ENCODE data around the gene FOLR2.
"Not testable (repeated sequence)": the region's sequence is repeated elsewhere in the genome, so short reads cannot be mapped to it uniquely, and the experiment has no call there.

FOLR2 gene

GRCh38 chr11:72260574-72260973, 44.0 kb downstream of the FOLR2 start:
- H3F3A ChIP-seq (ENCODE audit: insufficient read depth, low read length) = no peaks in the 10 kb centered on the region
- H3K27me3 ChIP-seq (ENCODE audit: insufficient read depth, low read length) = no peaks in the 10 kb centered on the region
- no peaks in the 10 kb centered on the region for H3K4me1 ChIP-seq (ENCODE audit: insufficient read depth, low read length, severe bottlenecking)
- no peak overlapping the region for H3K4me2 ChIP-seq (ENCODE audit: low read length)
- H3K9me2 ChIP-seq (ENCODE audit: low read depth, low read length) = no peaks in the 10 kb centered on the region
- no peak overlapping the region for H3K9ac ChIP-seq (ENCODE audit: low read length)
- no peaks in the 10 kb centered on the region for H3K9me3 ChIP-seq (ENCODE audit: low read length)
- TF ChIP-seq CTCF (IDR thresholded peaks at IDR 0.05; ENCODE audit: low read length) (no peak), EZH2 (IDR thresholded peaks at IDR 0.05; ENCODE audit: borderline replicate concordance, low read length) (no peak)
- no peak overlapping the region for H3K27ac ChIP-seq (ENCODE audit: low read depth, low read length, poor library complexity, severe bottlenecking)
- no peak overlapping the region for H2AFZ ChIP-seq (ENCODE audit: low read length)
- H3K36me3 ChIP-seq (ENCODE audit: insufficient read depth, low read length) = no peaks in the 10 kb centered on the region
- H3K4me3 ChIP-seq (ENCODE audit: low read depth, low read length, poor library complexity, severe bottlenecking) = no peak overlapping the region
- no peaks in the 10 kb centered on the region for H4K20me1 ChIP-seq (ENCODE audit: insufficient read depth, low read length)
- H3K79me2 ChIP-seq (ENCODE audit: insufficient read depth, low read length) = no peaks in the 10 kb centered on the region

- H3K9me3 ChIP-seq (ENCODE audit: low read length) = no peaks in the 10 kb centered on the region
- H3K27ac ChIP-seq (ENCODE audit: low read depth, low read length, poor library complexity, severe bottlenecking) = no peak overlapping the region
- no peak overlapping the region for H3K4me2 ChIP-seq (ENCODE audit: low read length)
- H3K4me3 ChIP-seq (ENCODE audit: low read depth, low read length, poor library complexity, severe bottlenecking) = no peak overlapping the region
- H2AFZ ChIP-seq (ENCODE audit: low read length) = no peak overlapping the region
- no peaks in the 10 kb centered on the region for H3K27me3 ChIP-seq (ENCODE audit: insufficient read depth, low read length)
- H3K36me3 ChIP-seq (ENCODE audit: insufficient read depth, low read length) = no peaks in the 10 kb centered on the region
- H3K9ac ChIP-seq (ENCODE audit: low read length) = no peak overlapping the region
- H3K4me1 ChIP-seq (ENCODE audit: insufficient read depth, low read length, severe bottlenecking) = no peaks in the 10 kb centered on the region
- H3K9me2 ChIP-seq (ENCODE audit: low read depth, low read length) = no peaks in the 10 kb centered on the region
- H3F3A ChIP-seq (ENCODE audit: insufficient read depth, low read length) = no peaks in the 10 kb centered on the region
- TF ChIP-seq CTCF (IDR thresholded peaks at IDR 0.05; ENCODE audit: low read length) (no peak), EZH2 (IDR thresholded peaks at IDR 0.05; ENCODE audit: borderline replicate concordance, low read length) (no peak)
- H4K20me1 ChIP-seq (ENCODE audit: insufficient read depth, low read length) = no peaks in the 10 kb centered on the region
- no peaks in the 10 kb centered on the region for H3K79me2 ChIP-seq (ENCODE audit: insufficient read depth, low read length)
These were observed 46.8 kb downstream of the FOLR2 start for GRCh38 chr11:72263361-72263760.

GRCh38 chr11:72265951-72266350, 49.4 kb downstream of the FOLR2 start:
- no peak overlapping the region for H3K4me3 ChIP-seq (ENCODE audit: low read depth, low read length, poor library complexity, severe bottlenecking)
- no peaks in the 10 kb centered on the region for H3K9me2 ChIP-seq (ENCODE audit: low read depth, low read length)
- no peaks in the 10 kb centered on the region for H3K4me1 ChIP-seq (ENCODE audit: insufficient read depth, low read length, severe bottlenecking)
- H3K27ac ChIP-seq (ENCODE audit: low read depth, low read length, poor library complexity, severe bottlenecking) = no peak overlapping the region
- no peak overlapping the region for H3K9ac ChIP-seq (ENCODE audit: low read length)
- no peak for TF ChIP-seq CTCF (IDR thresholded peaks at IDR 0.05; ENCODE audit: low read length)
- TF ChIP-seq EZH2 (IDR thresholded peaks at IDR 0.05; ENCODE audit: borderline replicate concordance, low read length) = no peak
- H3K27me3 ChIP-seq (ENCODE audit: insufficient read depth, low read length) = no peaks in the 10 kb centered on the region
- no peaks in the 10 kb centered on the region for H4K20me1 ChIP-seq (ENCODE audit: insufficient read depth, low read length)
- no peaks in the 10 kb centered on the region for H3K79me2 ChIP-seq (ENCODE audit: insufficient read depth, low read length)
- no peaks in the 10 kb centered on the region for H3K36me3 ChIP-seq (ENCODE audit: insufficient read depth, low read length)
- no peak overlapping the region for H3K4me2 ChIP-seq (ENCODE audit: low read length)
- no peaks in the 10 kb centered on the region for H3K9me3 ChIP-seq (ENCODE audit: low read length)
- H2AFZ ChIP-seq (ENCODE audit: low read length) = no peak overlapping the region
- no peaks in the 10 kb centered on the region for H3F3A ChIP-seq (ENCODE audit: insufficient read depth, low read length)

GRCh38 chr11:72266960-72267359, 50.4 kb downstream of the FOLR2 start:
- H3K79me2 ChIP-seq (ENCODE audit: insufficient read depth, low read length); H3K27me3 ChIP-seq (ENCODE audit: insufficient read depth, low read length); H3K4me2 ChIP-seq (ENCODE audit: low read length); H3K9me2 ChIP-seq (ENCODE audit: low read depth, low read length); H3K36me3 ChIP-seq (ENCODE audit: insufficient read depth, low read length); H3F3A ChIP-seq (ENCODE audit: insufficient read depth, low read length); H3K27ac ChIP-seq (ENCODE audit: low read depth, low read length, poor library complexity, severe bottlenecking); H2AFZ ChIP-seq (ENCODE audit: low read length); H3K9me3 ChIP-seq (ENCODE audit: low read length); H4K20me1 ChIP-seq (ENCODE audit: insufficient read depth, low read length); H3K4me1 ChIP-seq (ENCODE audit: insufficient read depth, low read length, severe bottlenecking); H3K9ac ChIP-seq (ENCODE audit: low read length); H3K4me3 ChIP-seq (ENCODE audit: low read depth, low read length, poor library complexity, severe bottlenecking): not testable (repeated sequence)

Data from OCI-LY1 (cell line).